EH (cell line): ENCODE data around the gene ANKRD36.
"Not testable (repeated sequence)": the region's sequence is repeated elsewhere in the genome, so short reads cannot be mapped to it uniquely, and the experiment has no call there.

ENCODE experiments used
- DNase-seq: peaks from one replicate; pipeline ENCODE4 v3.0.0-alpha.2; 2015; ENCODE audit warnings: low read depth

The ANKRD36 gene

DNA sequence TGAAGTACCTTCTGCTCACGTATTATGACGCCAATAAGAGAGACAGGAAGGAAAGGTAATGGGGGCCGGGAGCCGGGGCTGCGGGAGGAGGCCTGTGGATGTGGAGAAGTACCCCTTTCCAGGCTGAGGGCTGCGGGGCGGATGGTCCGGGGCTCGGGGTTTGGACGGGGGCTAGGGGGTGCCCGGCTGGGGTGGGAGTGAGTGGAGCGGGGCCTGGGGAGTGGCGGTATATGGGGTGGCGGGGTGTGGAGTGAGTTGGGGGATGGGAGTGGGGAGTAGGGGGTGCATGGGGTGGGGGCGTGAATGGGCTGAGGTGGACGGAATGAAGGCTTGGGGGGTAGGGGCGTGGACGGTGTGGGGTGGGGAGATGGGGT, 916 bp downstream of the ANKRD36 start:
- DNase-seq: not testable (repeated sequence)

- peak; percentile 0 for DNase-seq
Observed at GRCh38 chr2:97129090-97129489, 16.1 kb downstream of the ANKRD36 start.

GRCh38 chr2:97144016-97144415, 31.1 kb downstream of the ANKRD36 start:
- DNase-seq: not testable (repeated sequence)

GRCh38 chr2:97166548-97166947, 53.6 kb downstream of the ANKRD36 start:
- DNase-seq: not testable (repeated sequence)

- DNase-seq: not testable (repeated sequence)
Observed at GRCh38 chr2:97167938-97168337, 55.0 kb downstream of the ANKRD36 start.

- DNase-seq: not testable (repeated sequence)
Observed at GRCh38 chr2:97168583-97168982, 55.6 kb downstream of the ANKRD36 start.

GRCh38 chr2:97180391-97180790, 67.4 kb downstream of the ANKRD36 start:
- peak; percentile 66 for DNase-seq

GRCh38 chr2:97195349-97195748, 82.4 kb downstream of the ANKRD36 start:
- DNase-seq: peak; percentile 77

DNA sequence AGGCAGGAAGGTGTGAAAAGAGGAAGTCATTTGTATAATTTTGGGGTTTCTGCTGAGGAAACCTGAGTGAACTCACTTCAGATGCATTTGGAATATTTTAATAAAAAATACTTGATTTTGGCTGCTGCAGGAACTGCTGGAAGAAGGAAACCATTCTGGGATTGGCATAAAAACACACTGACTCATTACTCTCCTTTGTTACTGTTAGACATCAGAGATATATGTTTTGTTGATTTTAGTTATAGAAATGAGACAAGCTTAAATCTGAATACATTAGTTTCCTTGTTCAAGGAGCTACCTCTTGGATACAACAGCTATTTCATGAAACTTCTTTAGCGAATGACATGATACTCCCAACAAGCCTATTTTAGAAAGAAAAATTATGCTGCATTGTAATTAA, 84.3 kb downstream of the ANKRD36 start:
- DNase-seq: peak; percentile 7

GRCh38 chr2:97200887-97201286, 87.9 kb downstream of the ANKRD36 start:
- DNase-seq: peak; percentile 24

GRCh38 chr2:97202643-97203250, 89.8 kb downstream of the ANKRD36 start:
- DNase-seq: peak; percentile 9

DNA sequence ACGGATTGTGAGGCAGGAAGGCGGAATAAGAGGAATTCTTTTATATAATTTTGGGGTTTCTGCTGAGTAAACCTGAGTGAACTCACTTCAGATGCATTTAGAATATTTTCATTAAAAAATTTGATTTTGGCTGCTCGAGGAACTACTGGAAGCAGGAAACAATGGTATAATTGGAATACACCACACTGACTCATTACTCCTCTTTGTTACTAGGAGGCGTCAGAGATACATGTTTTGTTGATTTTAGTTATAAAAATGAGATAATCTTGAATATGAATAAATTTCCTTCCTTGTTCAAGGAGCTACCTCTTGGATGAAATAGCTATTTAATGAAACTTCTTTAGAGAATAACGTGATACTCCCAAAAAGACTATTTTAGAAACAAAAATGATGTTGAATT, 97.4 kb downstream of the ANKRD36 start:
- DNase-seq: no peak

GRCh38 chr2:97215025-97215424, 102.1 kb downstream of the ANKRD36 start:
- not testable (repeated sequence) for DNase-seq

GRCh38 chr2:97230848-97231585, 118.1 kb downstream of the ANKRD36 start:
- not testable (repeated sequence) for DNase-seq

GRCh38 chr2:97232981-97233380, 120.0 kb downstream of the ANKRD36 start:
- not testable (repeated sequence) for DNase-seq

- DNase-seq: not testable (repeated sequence)
Observed at GRCh38 chr2:97233660-97234295, 120.8 kb downstream of the ANKRD36 start.

DNA sequence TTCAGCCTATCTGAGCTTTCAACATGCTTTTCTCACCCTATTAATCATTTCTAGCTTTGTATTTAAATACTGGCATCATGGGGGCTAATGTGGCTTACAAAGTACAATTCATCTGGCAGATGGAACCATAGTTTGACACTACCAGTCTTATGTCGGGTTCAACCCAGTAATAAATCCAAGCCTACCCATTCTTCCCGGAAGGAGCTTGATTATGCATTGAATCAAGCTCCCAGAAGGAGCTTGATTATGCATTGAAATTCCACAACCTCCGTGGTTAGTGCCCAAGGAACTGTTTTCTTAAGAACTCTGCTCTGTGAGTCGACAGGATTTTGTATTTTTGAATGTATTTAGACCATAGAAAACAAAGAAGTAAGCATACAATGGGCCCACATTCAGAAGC, 148.2 kb downstream of the ANKRD36 start:
- not testable (repeated sequence) for DNase-seq

- not testable (repeated sequence) for DNase-seq
Observed at GRCh38 chr2:97266449-97266848, 153.5 kb downstream of the ANKRD36 start.

- no peak for DNase-seq
Observed at GRCh38 chr2:97267411-97268074, 154.6 kb downstream of the ANKRD36 start.

DNA sequence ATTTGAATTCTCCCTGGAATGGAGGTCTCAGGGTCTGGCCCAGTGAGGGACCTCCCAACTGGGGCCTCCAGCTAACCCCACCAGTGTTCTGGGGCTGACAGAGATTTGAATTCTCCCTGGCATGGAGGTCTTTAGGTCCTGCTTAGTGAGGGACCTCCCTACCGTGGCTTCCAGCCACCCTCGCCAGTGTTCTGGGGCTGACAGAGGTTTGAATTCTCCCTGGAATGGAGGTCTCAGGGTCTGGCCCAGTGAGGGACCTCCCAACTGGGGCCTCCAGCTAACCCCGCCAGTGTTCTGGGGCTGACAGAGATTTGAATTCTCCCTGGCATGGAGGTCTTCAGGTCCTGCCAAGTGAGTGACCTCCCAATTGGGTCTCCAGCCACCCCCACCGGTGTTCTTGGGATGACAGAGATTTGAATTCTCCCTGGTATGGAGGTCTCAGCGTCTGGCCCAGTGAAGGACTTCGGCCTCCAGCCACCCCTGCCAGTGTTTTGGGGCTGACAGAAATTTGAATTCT, 155.2 kb downstream of the ANKRD36 start:
- DNase-seq: not testable (repeated sequence)

DNA sequence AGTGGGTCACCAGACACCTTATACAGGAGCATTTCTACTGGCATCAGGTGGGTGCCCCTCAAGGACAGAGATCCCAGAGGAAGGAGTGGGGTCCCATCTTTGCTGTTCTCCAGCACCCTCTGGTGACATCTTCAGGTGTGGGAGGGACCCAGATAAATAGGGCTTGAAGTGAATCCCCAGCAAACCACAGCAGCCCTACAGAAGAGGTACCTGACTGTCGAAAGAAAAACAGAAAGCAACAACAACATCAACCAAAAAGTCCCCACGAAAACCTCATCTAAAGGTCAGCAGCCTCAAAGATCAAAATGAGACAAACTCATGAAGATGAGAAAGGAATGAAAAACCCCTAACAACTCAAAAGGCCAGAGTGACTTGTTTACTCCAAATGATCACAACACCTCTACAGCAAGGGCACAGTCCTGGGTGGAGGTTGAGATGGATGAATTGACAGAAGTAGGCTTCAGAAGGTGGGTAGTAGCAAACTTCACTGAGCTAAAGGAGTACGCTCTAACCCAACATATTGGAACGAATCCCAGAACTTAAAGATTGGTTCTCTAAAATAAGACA, 163.4 kb downstream of the ANKRD36 start:
- not testable (repeated sequence) for DNase-seq

GRCh38 chr2:97285187-97285586, 172.2 kb downstream of the ANKRD36 start:
- DNase-seq: not testable (repeated sequence)
